SJCRH30 (cell line): ENCODE measurements around the gene EYA2. TPM values are rescaled to one million over a fixed set of nuclear protein-coding genes. Genes with fewer than 3 reads are reported as not detected.
"Not testable (repeated sequence)": the region's sequence is repeated elsewhere in the genome, so short reads cannot be mapped to it uniquely, and the experiment has no call there.

Experiments used
- DNase-seq, 2 experiments: peaks; one replicate each; pipeline ENCODE4 v3.0.0-alpha.2; 2015 to 2020
- H3K27ac ChIP-seq: fragments of 250-450 bp; sonication (Bioruptor Pico); 2 replicates; pipeline ENCODE4 v1.5.1; 2020; ENCODE audit warnings: mild to moderate bottlenecking, moderate library complexity
- H3K27me3 ChIP-seq: fragments of 250-450 bp; sonication (Bioruptor Pico); 2 replicates; pipeline ENCODE4 v1.5.1; 2020; ENCODE audit warnings: mild to moderate bottlenecking, moderate library complexity
- H3K36me3 ChIP-seq: fragments of 250-450 bp; sonication (Bioruptor Pico); 2 replicates; pipeline ENCODE4 v1.5.1; 2020; ENCODE audit warnings: mild to moderate bottlenecking, moderate library complexity
- H3K4me1 ChIP-seq: fragments of 250-450 bp; sonication (Bioruptor Pico); 2 replicates; pipeline ENCODE4 v1.5.1; 2020; ENCODE audit warnings: mild to moderate bottlenecking, moderate library complexity
- H3K4me3 ChIP-seq: fragments of 250-450 bp; sonication (Bioruptor Pico); 2 replicates; pipeline ENCODE4 v1.5.1; 2020; ENCODE audit warnings: mild to moderate bottlenecking, moderate library complexity
- H3K9me3 ChIP-seq: fragments of 250-450 bp; sonication (Bioruptor Pico); replicated peaks from 2 replicates; pipeline ENCODE4 v1.5.1; 2020; ENCODE audit warnings: mild to moderate bottlenecking, moderate library complexity
- total RNA-seq: library from RNA; depleted of rRNA; stranded (reverse); fragments of >200 nt; shearing (Covaris generic); gene quantifications from 2 replicates; pipeline ENCODE4 v1.2.3, GENCODE V29; 2014

EYA2 gene
- total RNA-seq, 1 experiment from 2014 or later: 63.2 TPM

- Histone ChIP-seq H3K27ac (no peak overlapping the region), H3K36me3 (no peaks in the 10 kb centered on the region), H3K27me3 (no peaks in the 10 kb centered on the region), H3K9me3 (no peaks in the 10 kb centered on the region), H3K4me1 (peaks cover 6% of the 10 kb centered on the region; the same call in 1 of the 2 replicates), H3K4me3 (no peak overlapping the region)
- DNase-seq: peak in 1 of 2 experiments; percentile 36
Measured at GRCh38 chr20:47201074-47201730, 306.6 kb downstream of the EYA2 start.

GRCh38 chr20:47202733-47203667, 308.4 kb downstream of the EYA2 start:
- Histone ChIP-seq H3K27ac (no peak overlapping the region), H3K27me3 (no peaks in the 10 kb centered on the region), H3K4me3 (no peak overlapping the region), H3K4me1 (peaks cover 6% of the 10 kb centered on the region; the same call in 1 of the 2 replicates), H3K9me3 (no peaks in the 10 kb centered on the region), H3K36me3 (no peaks in the 10 kb centered on the region)
- DNase-seq: no peak

GRCh38 chr20:47204008-47204849, 309.6 kb downstream of the EYA2 start:
- Histone ChIP-seq H3K9me3 (no peaks in the 10 kb centered on the region), H3K4me1 (peaks cover 6% of the 10 kb centered on the region; the same call in 1 of the 2 replicates), H3K36me3 (peaks cover 7% of the 10 kb centered on the region), H3K27ac (no peak overlapping the region), H3K27me3 (no peaks in the 10 kb centered on the region), H3K4me3 (no peak overlapping the region)
- DNase-seq: no peak

- H3K27me3 ChIP-seq, H3K4me1 ChIP-seq, H3K4me3 ChIP-seq, H3K9me3 ChIP-seq, DNase-seq, H3K27ac ChIP-seq: not testable (repeated sequence)
- peaks cover 13% of the 10 kb centered on the region for H3K36me3 ChIP-seq
Measured at GRCh38 chr20:47204850-47205122, 310.1 kb downstream of the EYA2 start.

GRCh38 chr20:47205577-47206123, 311.0 kb downstream of the EYA2 start:
- Histone ChIP-seq H3K4me1 (peaks cover 6% of the 10 kb centered on the region; the same call in 1 of the 2 replicates), H3K27ac (no peak overlapping the region), H3K9me3 (no peaks in the 10 kb centered on the region), H3K36me3 (peaks cover 19% of the 10 kb centered on the region), H3K27me3 (no peaks in the 10 kb centered on the region), H3K4me3 (no peak overlapping the region)
- peak; percentile 87 to 93 for DNase-seq

GRCh38 chr20:47206552-47206951, 311.9 kb downstream of the EYA2 start:
- H3K27me3 ChIP-seq, H3K4me3 ChIP-seq, DNase-seq, H3K9me3 ChIP-seq, H3K27ac ChIP-seq, H3K4me1 ChIP-seq: not testable (repeated sequence)
- peaks cover 28% of the 10 kb centered on the region for H3K36me3 ChIP-seq

GRCh38 chr20:47206962-47207641, 312.5 kb downstream of the EYA2 start:
- H3K4me3 ChIP-seq: no peak overlapping the region
- H3K9me3 ChIP-seq: no peaks in the 10 kb centered on the region
- peaks cover 34% of the 10 kb centered on the region for H3K36me3 ChIP-seq
- DNase-seq: no peak
- H3K27ac ChIP-seq: no peak overlapping the region
- no peaks in the 10 kb centered on the region for H3K27me3 ChIP-seq
- peaks cover 6% of the 10 kb centered on the region; the same call in 1 of the 2 replicates for H3K4me1 ChIP-seq

GRCh38 chr20:47208534-47209174, 314.0 kb downstream of the EYA2 start:
- Histone ChIP-seq H3K4me3 (no peak overlapping the region), H3K9me3 (no peaks in the 10 kb centered on the region), H3K27ac (no peak overlapping the region), H3K4me1 (peaks cover 6% of the 10 kb centered on the region; the same call in 1 of the 2 replicates), H3K36me3 (peaks cover 49% of the 10 kb centered on the region), H3K27me3 (no peaks in the 10 kb centered on the region)
- DNase-seq: no peak

- peaks cover 6% of the 10 kb centered on the region; the same call in 1 of the 2 replicates for H3K4me1 ChIP-seq
- no peak for DNase-seq
- no peaks in the 10 kb centered on the region for H3K27me3 ChIP-seq
- H3K9me3 ChIP-seq: no peaks in the 10 kb centered on the region
- no peak overlapping the region for H3K27ac ChIP-seq
- H3K4me3 ChIP-seq: no peak overlapping the region
- peaks cover 62% of the 10 kb centered on the region for H3K36me3 ChIP-seq
Measured at GRCh38 chr20:47209982-47210381, 315.3 kb downstream of the EYA2 start.

GRCh38 chr20:47210470-47210869, 315.8 kb downstream of the EYA2 start:
- Histone ChIP-seq H3K36me3 (peaks cover 66% of the 10 kb centered on the region), H3K27ac (no peak overlapping the region)

GRCh38 chr20:47211036-47211435, 316.4 kb downstream of the EYA2 start:
- Histone ChIP-seq H3K4me1 (no peaks in the 10 kb centered on the region), H3K36me3 (peaks cover 72% of the 10 kb centered on the region), H3K27ac (no peak overlapping the region)

More at GRCh38 chr20:47210470-47210869, 315.8 kb downstream of the EYA2 start:
- peaks cover 5% of the 10 kb centered on the region; the same call in 1 of the 2 replicates for H3K4me1 ChIP-seq
- no peak for DNase-seq
- no peaks in the 10 kb centered on the region for H3K27me3 ChIP-seq
- no peaks in the 10 kb centered on the region for H3K9me3 ChIP-seq
- no peak overlapping the region for H3K4me3 ChIP-seq

GRCh38 chr20:47212606-47213207, 318.1 kb downstream of the EYA2 start:
- no peak for DNase-seq
- no peak overlapping the region for H3K4me3 ChIP-seq
- H3K27me3 ChIP-seq: no peaks in the 10 kb centered on the region
- H3K9me3 ChIP-seq: no peaks in the 10 kb centered on the region
- H3K27ac ChIP-seq: no peak overlapping the region
- H3K36me3 ChIP-seq: peaks cover 81% of the 10 kb centered on the region
- no peaks in the 10 kb centered on the region for H3K4me1 ChIP-seq

More at GRCh38 chr20:47211036-47211435, 316.4 kb downstream of the EYA2 start:
- H3K9me3 ChIP-seq: no peaks in the 10 kb centered on the region
- H3K4me3 ChIP-seq: no peak overlapping the region
- no peak for DNase-seq
- H3K27me3 ChIP-seq: no peaks in the 10 kb centered on the region

- DNase-seq: no peak
- Histone ChIP-seq H3K36me3 (peaks cover 84% of the 10 kb centered on the region), H3K9me3 (no peaks in the 10 kb centered on the region), H3K27me3 (no peaks in the 10 kb centered on the region), H3K27ac (no peak overlapping the region), H3K4me1 (no peaks in the 10 kb centered on the region), H3K4me3 (no peak overlapping the region)
Measured at GRCh38 chr20:47213966-47214365, 319.3 kb downstream of the EYA2 start.
